Stimulated activated naive CD8-positive, alpha-beta T cell treated with anti-CD3 and anti-CD28 coated beads, Interleukin-15, Interleukin-2, amounts not matched to agents 100 ng/mL and 50 ng/mL, for 24 hours (primary cell): ENCODE results near the gene ARHGEF1.
A peak's percentile ranks its signal among the peaks of the same experiment; 100 is the strongest.

Experiments
- H3K27ac Mint-ChIP-seq: one replicate; pipeline ENCODE4 v1.8.0; 2021; ENCODE audit warnings: mild to moderate bottlenecking, mixed read lengths
- H3K27me3 Mint-ChIP-seq: one replicate; pipeline ENCODE4 v1.8.0; 2021; ENCODE audit warnings: mixed read lengths
- H3K36me3 Mint-ChIP-seq: one replicate; pipeline ENCODE4 v1.8.0; 2021; ENCODE audit warnings: low read depth, mixed read lengths
- H3K4me1 Mint-ChIP-seq: one replicate; pipeline ENCODE4 v1.8.0; 2021; ENCODE audit warnings: low read depth, mixed read lengths
- H3K4me3 Mint-ChIP-seq: one replicate; pipeline ENCODE4 v1.8.0; 2021; ENCODE audit warnings: mild to moderate bottlenecking, mixed read lengths
- H3K9me3 Mint-ChIP-seq: one replicate; pipeline ENCODE4 v1.8.0; 2021; ENCODE audit warnings: mixed read lengths

The ARHGEF1 gene

DNA sequence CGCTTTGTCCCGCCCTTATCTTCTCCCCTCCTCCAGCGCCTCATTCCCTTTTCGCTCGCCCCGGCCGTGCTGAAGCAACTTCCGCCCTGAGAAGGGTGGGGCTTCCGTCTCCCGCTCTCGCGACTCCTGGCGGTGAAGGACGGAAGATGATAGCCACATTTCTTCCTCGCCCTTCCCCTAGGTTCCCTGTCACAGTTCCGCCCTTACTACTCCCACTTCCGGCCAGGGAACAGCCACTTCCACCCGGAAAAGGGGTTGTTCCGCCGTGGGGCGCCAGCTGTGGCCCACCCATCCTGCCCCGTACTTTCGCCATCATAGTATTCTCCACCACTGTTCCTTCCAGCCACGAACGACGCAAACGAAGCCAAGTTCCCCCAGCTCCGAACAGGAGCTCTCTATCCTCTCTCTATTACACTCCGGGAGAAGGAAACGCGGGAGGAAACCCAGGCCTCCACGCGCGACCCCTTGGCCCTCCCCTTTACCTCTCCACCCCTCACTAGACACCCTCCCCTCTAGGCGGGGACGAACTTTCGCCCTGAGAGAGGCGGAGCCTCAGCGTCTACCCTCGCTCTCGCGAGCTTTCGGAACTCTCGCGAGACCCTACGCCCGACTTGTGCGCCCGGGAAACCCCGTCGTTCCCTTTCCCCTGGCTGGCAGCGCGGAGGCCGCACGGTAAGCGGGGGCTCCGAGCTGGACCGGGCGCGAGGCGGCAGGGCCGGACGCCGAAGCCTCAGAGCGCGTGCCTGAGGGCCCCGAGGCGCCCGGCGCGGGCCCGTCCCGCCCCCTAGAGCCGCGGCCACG, 23.2 kb upstream of the ARHGEF1 start, which contains the start of gene RPS19:
TSS of gene RPS19 (plus strand) at position 638 of the 801 bp plus-strand sequence. CDS start 520 bp downstream, outside the sequence.
- H3K4me1 Mint-ChIP-seq = peaks cover 42% of the 10 kb centered on the region
- peak within 1 kb of the TSS; percentile 93 for H3K4me3 Mint-ChIP-seq
- peak within 1 kb of the TSS; percentile 98 for H3K27ac Mint-ChIP-seq
- no peaks in the 10 kb centered on the region for H3K27me3 Mint-ChIP-seq
- H3K9me3 Mint-ChIP-seq = no peaks in the 10 kb centered on the region
- H3K36me3 Mint-ChIP-seq = peaks cover 45% of the 10 kb centered on the region

DNA sequence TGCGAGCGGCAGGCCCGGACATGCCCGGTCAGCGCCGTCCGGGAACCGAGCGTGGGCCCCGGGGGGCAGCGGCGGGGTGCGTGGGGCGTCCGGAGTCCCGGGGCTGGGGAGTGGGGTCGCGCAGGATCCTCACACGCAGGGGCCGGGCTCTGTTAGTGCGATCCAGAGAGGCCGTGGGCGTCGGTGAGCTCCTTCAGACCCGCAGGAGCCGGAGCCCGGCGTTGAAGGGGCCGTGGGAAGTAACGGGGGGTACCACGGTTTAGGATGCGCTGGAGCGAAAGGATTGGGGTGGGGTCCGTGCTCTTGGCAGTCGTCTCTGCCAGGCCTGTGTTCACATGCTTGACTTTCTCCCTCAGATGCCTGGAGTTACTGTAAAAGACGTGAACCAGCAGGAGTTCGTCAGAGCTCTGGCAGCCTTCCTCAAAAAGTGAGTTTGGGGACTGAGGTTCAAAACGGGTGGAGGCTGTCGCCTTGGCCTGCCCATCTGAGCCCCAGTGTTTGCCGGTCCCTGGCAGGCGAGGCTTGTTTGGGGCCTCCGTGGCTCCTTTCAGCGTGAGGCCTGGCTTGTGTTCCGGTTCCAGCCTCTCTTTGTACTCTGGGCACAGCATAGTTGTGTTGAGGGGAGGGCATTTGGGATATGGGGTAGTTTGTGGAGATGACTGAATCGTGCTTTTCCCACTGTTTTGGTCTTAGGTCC, 22.4 kb upstream of the ARHGEF1 start:
- Mint-ChIP-seq H3K27me3 (no peaks in the 10 kb centered on the region), H3K36me3 (peaks cover 50% of the 10 kb centered on the region), H3K27ac (peak overlapping the region; percentile 98), H3K4me3 (peak overlapping the region; percentile 93), H3K9me3 (no peaks in the 10 kb centered on the region), H3K4me1 (peaks cover 47% of the 10 kb centered on the region)

DNA sequence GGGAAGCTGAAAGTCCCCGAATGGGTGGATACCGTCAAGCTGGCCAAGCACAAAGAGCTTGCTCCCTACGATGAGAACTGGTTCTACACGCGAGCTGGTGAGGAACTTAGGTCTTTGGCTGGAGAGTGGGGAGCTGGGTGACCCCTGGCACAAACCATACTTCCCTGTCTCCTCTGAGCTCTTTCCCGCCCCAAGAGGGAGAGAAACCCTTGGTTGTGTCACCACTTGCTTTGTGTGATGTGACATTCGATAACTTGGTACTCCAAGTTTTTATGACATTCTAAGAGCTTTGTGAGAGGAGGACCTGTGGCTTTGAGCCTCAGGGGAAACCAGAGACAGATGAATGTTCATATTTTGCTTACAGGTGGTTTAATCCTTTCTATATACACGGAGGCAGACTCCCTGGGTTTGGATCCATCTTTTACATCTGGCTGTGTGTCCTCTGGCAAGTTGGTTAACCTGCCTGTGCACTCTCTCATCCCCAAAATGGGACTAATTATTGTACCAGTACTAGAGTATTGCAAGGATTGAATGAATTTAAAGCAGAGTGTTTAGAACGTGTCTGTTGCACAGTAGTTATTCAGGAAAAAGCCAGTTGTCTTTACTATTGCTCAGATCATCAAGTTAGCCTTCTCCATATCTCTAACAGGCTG, 21.7 kb upstream of the ARHGEF1 start:
- no peaks in the 10 kb centered on the region for H3K27me3 Mint-ChIP-seq
- H3K36me3 Mint-ChIP-seq = peaks cover 54% of the 10 kb centered on the region
- H3K4me3 Mint-ChIP-seq = peak overlapping the region; percentile 93
- no peaks in the 10 kb centered on the region for H3K9me3 Mint-ChIP-seq
- H3K27ac Mint-ChIP-seq = peak overlapping the region; percentile 98
- H3K4me1 Mint-ChIP-seq = peaks cover 52% of the 10 kb centered on the region

DNA sequence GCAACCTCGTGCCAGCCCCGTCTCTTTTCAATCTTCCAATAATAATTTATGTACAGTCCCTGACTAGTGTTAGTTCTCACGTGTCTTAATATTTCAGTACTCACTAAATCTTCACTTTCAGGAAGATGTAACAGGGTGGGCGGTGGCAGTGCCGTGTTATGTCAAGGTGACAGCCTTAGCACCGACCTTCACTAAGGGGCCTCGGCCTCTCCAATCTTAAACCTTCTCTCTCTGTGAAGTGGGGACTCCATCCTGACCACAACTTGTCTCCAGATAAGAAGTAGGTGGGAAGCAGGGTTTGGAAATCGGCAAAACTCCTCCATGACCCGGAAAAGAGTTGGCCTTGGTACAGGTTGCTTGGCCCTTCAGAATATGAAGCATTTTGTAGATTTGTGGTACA, 21.1 kb upstream of the ARHGEF1 start:
- Mint-ChIP-seq H3K9me3 (no peaks in the 10 kb centered on the region), H3K4me1 (peaks cover 58% of the 10 kb centered on the region), H3K27me3 (no peaks in the 10 kb centered on the region), H3K27ac (peak overlapping the region; percentile 98), H3K36me3 (peaks cover 59% of the 10 kb centered on the region), H3K4me3 (peak overlapping the region; percentile 93)

DNA sequence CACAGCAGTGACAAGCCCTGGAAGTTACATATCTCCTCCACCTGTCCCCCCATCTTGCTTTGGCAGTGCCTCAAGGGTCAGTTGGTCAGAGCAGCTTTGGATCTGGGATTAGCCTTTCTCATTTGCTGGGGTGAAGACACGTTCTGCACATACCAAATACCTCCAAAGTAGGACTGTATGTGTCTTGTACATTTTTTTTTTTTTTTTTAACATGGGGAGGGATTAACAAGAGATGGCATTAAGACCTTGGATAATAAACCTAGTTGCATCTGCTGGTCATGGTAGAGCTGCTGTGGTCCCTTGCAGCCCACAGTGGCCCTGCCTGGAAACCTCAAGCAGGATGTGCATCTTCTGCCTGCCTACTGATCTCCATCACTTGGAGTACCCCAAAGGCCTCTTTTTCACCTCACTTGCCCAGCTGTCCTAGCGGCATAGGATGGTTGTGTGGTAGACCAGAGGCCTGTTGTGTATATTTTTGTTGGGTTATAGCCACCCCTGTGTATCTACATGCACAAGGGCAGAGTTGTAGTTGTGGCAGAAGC, 20.5 kb upstream of the ARHGEF1 start:
- peak overlapping the region; percentile 93 for H3K4me3 Mint-ChIP-seq
- peak overlapping the region; percentile 98 for H3K27ac Mint-ChIP-seq
- H3K27me3 Mint-ChIP-seq = no peaks in the 10 kb centered on the region
- H3K4me1 Mint-ChIP-seq = peaks cover 64% of the 10 kb centered on the region
- peaks cover 60% of the 10 kb centered on the region for H3K36me3 Mint-ChIP-seq
- no peaks in the 10 kb centered on the region for H3K9me3 Mint-ChIP-seq

DNA sequence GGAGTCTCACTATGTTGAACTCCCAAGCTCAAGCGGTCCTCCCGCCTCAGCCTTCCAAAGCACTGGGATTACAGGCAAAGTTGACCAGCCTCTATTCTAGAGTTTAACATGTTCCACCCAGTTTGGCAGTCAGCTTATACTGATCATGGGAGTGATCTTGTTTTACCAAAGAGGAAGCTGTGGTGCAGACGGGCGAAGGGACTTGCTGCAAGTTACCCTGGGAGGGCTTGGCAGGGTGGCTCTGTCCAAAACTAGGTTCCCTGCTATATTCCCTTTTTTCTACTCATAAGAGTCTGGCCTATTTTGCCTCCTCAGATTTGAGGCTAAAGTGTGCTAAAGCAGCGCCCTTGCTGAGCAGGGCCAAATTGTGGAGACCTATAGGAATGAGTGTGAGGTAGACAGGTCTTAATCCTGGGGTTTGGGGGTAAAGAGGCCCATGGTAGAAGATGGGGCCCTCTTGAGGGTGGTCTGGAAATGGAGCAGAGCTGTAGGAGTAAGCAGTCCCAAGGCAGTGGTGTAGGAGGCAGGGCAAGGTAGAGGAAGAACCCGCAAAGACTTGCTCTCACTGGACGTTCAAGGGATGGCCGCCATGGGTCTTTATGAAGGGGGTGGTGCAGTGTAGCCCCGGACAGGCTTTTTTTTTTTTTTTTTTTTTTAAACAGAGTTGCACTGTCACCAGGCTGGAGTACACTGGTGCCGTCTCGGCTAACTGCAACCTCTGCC, 19.6 kb upstream of the ARHGEF1 start:
- H3K4me1 Mint-ChIP-seq = peaks cover 72% of the 10 kb centered on the region
- peak overlapping the region; percentile 98 for H3K27ac Mint-ChIP-seq
- peak overlapping the region; percentile 93 for H3K4me3 Mint-ChIP-seq
- H3K9me3 Mint-ChIP-seq = no peaks in the 10 kb centered on the region
- H3K27me3 Mint-ChIP-seq = no peaks in the 10 kb centered on the region
- peaks cover 68% of the 10 kb centered on the region for H3K36me3 Mint-ChIP-seq

DNA sequence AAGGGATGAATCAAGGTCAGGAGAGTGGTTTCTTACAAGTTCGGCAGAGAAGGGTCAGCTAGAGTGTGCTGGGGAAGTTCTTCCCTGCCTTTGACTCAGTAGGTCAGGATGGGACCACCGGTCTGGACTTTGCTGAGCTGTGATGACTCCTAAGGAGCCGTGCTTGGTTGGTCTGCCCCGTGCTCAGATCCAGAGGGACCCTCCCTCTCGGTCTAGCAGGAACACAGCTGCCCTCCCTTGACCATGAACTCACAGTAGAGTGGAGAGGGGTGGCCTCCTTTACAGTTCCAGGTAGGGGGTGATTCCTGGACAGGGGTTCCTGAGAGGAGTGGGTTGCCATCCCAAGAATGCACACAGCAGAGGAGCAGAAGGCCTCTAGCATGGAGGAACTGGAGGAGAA, 18.6 kb upstream of the ARHGEF1 start:
- H3K27ac Mint-ChIP-seq = peak overlapping the region; percentile 98
- H3K36me3 Mint-ChIP-seq = peaks cover 78% of the 10 kb centered on the region
- peak overlapping the region; percentile 75 for H3K4me3 Mint-ChIP-seq
- H3K27me3 Mint-ChIP-seq = no peaks in the 10 kb centered on the region
- peaks cover 77% of the 10 kb centered on the region for H3K4me1 Mint-ChIP-seq
- H3K9me3 Mint-ChIP-seq = no peaks in the 10 kb centered on the region

DNA sequence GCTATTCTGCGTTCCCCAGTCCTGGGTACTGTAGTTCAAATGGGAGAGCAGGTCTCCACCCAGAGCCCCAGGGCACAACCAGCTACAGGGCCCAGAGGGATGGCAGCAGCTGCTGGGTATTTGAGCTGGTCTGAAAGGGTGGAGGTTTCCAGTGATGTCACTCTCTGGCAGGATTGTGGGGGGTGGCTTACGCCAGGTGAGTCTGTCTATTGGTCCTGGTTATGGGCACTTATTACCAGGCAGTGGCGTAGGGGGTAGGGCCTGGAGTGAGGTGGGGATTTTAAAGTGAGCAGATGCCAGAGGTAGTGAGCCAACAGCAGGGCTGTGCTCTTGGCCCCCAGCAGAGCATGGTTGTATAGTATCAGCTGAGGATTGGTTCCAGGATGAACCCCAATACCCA, 16.7 kb upstream of the ARHGEF1 start:
- peak overlapping the region; percentile 70 for H3K4me3 Mint-ChIP-seq
- peaks cover 94% of the 10 kb centered on the region for H3K4me1 Mint-ChIP-seq
- no peaks in the 10 kb centered on the region for H3K27me3 Mint-ChIP-seq
- peaks cover 85% of the 10 kb centered on the region for H3K36me3 Mint-ChIP-seq
- H3K27ac Mint-ChIP-seq = peak overlapping the region; percentile 88
- no peaks in the 10 kb centered on the region for H3K9me3 Mint-ChIP-seq

DNA sequence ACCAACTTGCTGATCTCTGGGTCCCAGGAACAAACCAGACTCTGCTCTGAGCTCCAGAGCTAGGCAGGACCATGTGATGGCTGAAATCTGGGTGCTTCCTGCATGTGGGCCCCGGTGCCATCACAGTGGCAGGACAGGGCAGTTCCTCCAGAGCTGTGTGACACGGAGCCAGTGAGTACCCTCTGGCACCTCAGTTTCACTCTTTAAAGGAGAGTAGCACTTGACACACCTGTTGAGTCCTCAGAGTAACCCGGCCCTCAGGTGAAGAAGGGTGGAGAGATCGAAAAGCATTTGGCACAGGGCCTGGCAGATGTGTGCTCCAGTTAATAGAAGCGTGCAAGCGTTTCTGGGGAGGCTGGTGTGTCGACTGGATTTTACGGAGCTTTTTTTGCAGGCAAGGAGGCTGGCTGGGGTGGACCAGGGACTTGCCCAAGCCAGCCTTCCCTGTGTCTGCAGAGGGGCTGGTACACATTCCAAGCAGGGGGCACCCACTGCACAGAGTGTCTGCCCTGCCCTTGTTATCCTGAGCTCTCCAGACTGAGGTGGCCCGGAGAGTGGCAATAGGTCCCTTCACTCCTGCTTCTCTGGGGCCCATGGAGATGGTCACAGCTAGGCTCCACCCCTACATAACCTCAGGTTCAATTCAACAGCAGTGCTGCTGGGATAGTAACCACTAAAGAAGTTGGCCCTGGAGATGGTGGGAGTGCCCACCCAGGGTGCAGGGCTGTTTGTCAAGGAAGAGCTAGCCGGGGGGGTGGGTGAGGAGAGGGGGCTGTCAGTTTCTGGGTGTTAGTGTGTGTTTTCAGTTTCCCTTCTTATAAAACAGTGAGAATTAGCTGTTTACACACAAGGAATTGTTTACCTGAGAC, 14.6 kb upstream of the ARHGEF1 start:
- H3K36me3 Mint-ChIP-seq = peaks cover 75% of the 10 kb centered on the region
- H3K4me3 Mint-ChIP-seq = peak overlapping the region; percentile 66
- H3K9me3 Mint-ChIP-seq = no peaks in the 10 kb centered on the region
- H3K27me3 Mint-ChIP-seq = no peaks in the 10 kb centered on the region
- H3K27ac Mint-ChIP-seq = peak overlapping the region; percentile 94
- H3K4me1 Mint-ChIP-seq = peaks cover 94% of the 10 kb centered on the region

DNA sequence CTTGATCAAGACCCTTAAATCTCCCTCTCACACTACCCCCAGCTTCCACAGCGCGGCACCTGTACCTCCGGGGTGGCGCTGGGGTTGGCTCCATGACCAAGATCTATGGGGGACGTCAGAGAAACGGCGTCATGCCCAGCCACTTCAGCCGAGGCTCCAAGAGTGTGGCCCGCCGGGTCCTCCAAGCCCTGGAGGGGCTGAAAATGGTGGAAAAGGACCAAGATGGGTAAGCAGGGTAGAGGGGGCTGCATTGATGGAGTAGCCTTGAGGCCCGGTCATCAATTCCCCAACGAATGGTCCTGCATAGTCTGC, 14.0 kb upstream of the ARHGEF1 start:
- H3K4me1 Mint-ChIP-seq = peaks cover 92% of the 10 kb centered on the region
- H3K36me3 Mint-ChIP-seq = peaks cover 69% of the 10 kb centered on the region
- H3K27me3 Mint-ChIP-seq = no peaks in the 10 kb centered on the region
- no peak overlapping the region for H3K4me3 Mint-ChIP-seq
- H3K27ac Mint-ChIP-seq = peak overlapping the region; percentile 81
- H3K9me3 Mint-ChIP-seq = no peaks in the 10 kb centered on the region

DNA sequence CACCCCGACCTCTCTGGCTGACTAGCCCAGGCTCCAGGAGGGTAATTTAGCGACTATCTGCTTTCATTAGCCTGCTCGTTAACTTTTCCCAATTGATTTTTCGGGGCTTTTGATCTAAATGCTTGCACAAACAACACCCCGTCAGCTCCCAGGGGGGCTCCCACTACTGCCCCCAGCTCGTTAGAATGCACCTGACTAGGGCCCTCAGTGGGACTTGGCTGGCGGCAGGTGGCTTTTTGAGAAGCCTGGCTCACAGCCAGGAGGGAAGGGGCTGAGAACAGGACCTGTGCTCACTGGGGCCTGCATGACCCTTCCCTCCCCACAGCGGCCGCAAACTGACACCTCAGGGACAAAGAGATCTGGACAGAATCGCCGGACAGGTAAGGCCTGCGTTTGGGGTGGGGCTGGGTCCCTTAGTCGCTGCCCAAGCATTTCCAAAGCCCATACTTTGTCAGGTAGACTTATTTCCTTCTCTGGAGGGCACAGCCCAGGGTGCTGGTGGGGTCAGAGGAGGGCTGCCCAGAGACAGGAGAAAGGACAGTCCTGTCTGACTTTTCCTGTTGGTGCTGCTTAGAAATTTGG, 13.5 kb upstream of the ARHGEF1 start:
- H3K36me3 Mint-ChIP-seq = peaks cover 64% of the 10 kb centered on the region

DNA sequence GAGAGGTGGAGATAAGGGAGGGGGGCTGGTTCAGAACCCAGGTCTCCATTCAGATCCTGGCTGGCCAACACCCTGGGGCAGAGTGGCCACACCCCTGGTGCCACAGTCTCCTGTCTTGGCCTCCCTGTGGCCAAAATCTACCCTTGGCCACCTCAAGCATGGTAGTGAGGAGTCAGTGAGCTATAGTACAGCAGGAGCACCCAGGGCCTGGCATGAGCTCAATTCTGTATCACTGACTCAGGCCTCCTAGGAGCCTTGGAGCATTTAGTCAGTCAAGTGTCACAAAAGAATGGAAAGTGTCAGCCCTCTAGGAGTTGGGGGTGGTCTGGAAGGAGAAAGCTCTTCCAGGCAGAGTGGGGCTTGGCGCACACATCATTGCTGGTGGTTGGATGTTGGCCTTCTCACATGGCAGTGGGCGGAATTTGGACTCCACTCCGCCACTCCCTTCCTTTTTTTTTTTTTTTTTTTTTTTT, 12.5 kb upstream of the ARHGEF1 start:
- H3K4me3 Mint-ChIP-seq = peak overlapping the region; percentile 41
- peaks cover 56% of the 10 kb centered on the region for H3K36me3 Mint-ChIP-seq
- H3K9me3 Mint-ChIP-seq = no peaks in the 10 kb centered on the region
- peak overlapping the region; percentile 81 for H3K27ac Mint-ChIP-seq
- H3K27me3 Mint-ChIP-seq = no peaks in the 10 kb centered on the region
- H3K4me1 Mint-ChIP-seq = peaks cover 89% of the 10 kb centered on the region

More for the DNA sequence above, 13.5 kb upstream of the ARHGEF1 start:
- H3K9me3 Mint-ChIP-seq = no peaks in the 10 kb centered on the region
- H3K27ac Mint-ChIP-seq = peak overlapping the region; percentile 81
- peaks cover 91% of the 10 kb centered on the region for H3K4me1 Mint-ChIP-seq
- H3K4me3 Mint-ChIP-seq = peak overlapping the region; percentile 41
- no peaks in the 10 kb centered on the region for H3K27me3 Mint-ChIP-seq

DNA sequence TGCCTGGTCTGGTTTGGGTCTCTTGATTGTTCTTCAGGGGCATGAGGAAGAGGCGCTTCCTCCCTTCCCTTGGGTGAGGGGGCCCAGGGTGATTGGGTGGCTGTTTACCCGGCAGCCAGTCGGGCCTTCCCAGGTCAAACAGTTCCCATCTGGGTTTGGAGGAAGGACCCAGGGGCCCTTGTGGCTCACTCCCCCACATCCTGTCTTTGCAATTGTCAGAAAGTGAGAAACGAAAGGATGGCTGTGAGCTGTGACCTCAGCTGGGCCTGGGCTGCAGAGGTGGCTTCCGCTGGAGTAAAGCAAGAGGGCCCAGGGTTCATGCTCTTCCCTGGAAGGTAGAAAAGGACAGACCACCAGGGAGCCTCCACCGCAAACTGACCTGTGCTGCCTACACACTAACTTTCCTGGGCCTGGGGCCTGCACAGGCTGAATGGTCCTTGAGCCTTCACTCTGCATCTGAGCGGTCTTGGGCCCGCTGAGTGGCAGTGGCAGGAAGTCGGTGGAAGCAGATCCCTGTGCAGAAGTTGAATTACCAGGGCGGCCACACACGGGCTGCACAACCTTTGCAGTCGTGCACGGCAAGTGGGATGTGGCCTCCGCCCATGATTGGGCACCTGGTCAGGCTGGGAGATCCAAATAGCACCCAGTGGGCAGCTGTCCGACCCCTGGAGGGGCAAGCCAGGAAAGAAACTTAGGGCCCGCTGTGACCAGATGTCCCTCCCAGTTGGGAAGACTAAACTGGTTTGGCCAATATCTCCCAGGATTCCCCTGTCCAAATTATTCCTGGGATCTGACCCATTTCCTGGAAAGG, 11.2 kb upstream of the ARHGEF1 start:
- no peaks in the 10 kb centered on the region for H3K27me3 Mint-ChIP-seq
- H3K4me3 Mint-ChIP-seq = peak overlapping the region; percentile 71
- peak overlapping the region; percentile 97 for H3K27ac Mint-ChIP-seq
- H3K9me3 Mint-ChIP-seq = no peaks in the 10 kb centered on the region
- H3K4me1 Mint-ChIP-seq = peaks cover 91% of the 10 kb centered on the region
- H3K36me3 Mint-ChIP-seq = peaks cover 47% of the 10 kb centered on the region
